Transverse colon (tissue), 4 donors: ENCODE data around the gene PAX7.

ENCODE experiments used
- EP300 ChIP-seq: sonication (generic); formaldehyde crosslinking; IDR thresholded peaks from one replicate; pipeline ENCODE4 v1.6.1; 2017; ENCODE audit warnings: antibody characterized with exemption, low read depth
- POLR2A ChIP-seq: fragments of 450-650 bp; IDR thresholded peaks from one replicate; pipeline ENCODE4 v1.6.1; 2016; ENCODE audit warnings: antibody characterized with exemption, mild to moderate bottlenecking, moderate library complexity
- POLR2AphosphoS5 ChIP-seq, 3 donors: sonication (generic); formaldehyde crosslinking; IDR thresholded peaks; one replicate each; pipeline ENCODE4 v1.6.1; 2016; ENCODE audit warnings: antibody characterized with exemption in 3 of 3
- TF ChIP-seq, protein P1 (sequence below), 5 experiments: fragments of 200-600 bp in 3 of 5; fragments of 450-650 bp in 2 of 5; sonication (generic) in 3 of 5; IDR thresholded peaks; 1 replicate in 2 of 5; 2 replicates in 3 of 5; pipeline ENCODE4 v1.5.1; 2016 to 2017; ENCODE audit warnings: antibody characterized with exemption in 5 of 5, inconsistent platforms in 3 of 5, mild to moderate bottlenecking in 2 of 5, moderate library complexity in 1 of 5

DNA sequence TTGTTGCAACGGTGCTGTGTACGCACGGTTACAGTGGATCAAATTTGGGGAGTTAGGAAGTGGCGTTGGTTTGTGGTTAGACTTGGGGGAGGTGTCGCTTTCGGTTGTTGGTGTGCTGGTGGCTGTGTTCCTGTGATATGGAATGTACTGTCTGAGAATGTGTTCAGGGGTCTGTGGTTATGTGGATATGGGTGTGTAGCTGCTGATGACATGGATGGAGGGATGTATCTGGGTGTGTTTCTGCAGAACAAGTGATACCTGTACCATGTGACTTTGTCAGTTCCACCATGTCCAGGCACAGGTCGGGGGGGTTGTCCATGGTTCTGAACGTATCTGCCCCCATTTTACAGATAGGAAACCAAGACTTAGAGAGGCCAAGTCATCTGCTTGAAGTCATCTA is 22.7 kb downstream of the PAX7 start:
- TF ChIP-seq POLR2A = no peak
- TF ChIP-seq, protein P1, sequence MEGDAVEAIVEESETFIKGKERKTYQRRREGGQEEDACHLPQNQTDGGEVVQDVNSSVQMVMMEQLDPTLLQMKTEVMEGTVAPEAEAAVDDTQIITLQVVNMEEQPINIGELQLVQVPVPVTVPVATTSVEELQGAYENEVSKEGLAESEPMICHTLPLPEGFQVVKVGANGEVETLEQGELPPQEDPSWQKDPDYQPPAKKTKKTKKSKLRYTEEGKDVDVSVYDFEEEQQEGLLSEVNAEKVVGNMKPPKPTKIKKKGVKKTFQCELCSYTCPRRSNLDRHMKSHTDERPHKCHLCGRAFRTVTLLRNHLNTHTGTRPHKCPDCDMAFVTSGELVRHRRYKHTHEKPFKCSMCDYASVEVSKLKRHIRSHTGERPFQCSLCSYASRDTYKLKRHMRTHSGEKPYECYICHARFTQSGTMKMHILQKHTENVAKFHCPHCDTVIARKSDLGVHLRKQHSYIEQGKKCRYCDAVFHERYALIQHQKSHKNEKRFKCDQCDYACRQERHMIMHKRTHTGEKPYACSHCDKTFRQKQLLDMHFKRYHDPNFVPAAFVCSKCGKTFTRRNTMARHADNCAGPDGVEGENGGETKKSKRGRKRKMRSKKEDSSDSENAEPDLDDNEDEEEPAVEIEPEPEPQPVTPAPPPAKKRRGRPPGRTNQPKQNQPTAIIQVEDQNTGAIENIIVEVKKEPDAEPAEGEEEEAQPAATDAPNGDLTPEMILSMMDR (IDR thresholded peaks at IDR 0.05) = no peak
- no peak for TF ChIP-seq EP300
- TF ChIP-seq POLR2AphosphoS5 (IDR thresholded peaks at IDR 0.05) = no peak
